ENCODE results near the gene ULBP3. TPM values are rescaled to one million over a fixed set of nuclear protein-coding genes. Genes with fewer than 3 reads are reported as not detected.
"Not testable (repeated sequence)": the region's sequence is repeated elsewhere in the genome, so short reads cannot be mapped to it uniquely, and the experiment has no call there.

ULBP3 gene
- total RNA-seq, 1 donor from 2014 or later: 11.8 TPM

GRCh38 chr6:150018846-150019580 lies 49.9 kb downstream of the ULBP3 start:
- DNase-seq (ENCODE audit: low spot score in 2 of 2) (no peak), FAIRE-seq (no peak)

DNA sequence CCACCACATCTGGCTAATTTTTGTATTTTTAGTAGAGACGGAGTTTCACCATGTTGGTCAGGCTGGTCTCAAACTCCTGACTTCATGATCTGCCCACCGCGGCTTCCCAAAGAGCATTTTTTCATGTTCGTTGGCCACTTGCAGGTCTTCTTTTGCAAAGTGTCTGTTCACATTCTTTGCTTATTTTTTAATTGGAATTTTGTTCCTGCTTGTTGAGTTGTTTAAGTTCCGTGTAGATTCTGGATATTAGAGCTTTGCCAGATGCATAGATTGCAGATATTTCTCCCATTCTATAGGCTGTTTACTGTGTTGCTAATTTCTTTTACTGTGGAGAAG lies 51.8 kb downstream of the ULBP3 start:
- not testable (repeated sequence) for DNase-seq (ENCODE audit: low spot score in 2 of 2); FAIRE-seq

DNA sequence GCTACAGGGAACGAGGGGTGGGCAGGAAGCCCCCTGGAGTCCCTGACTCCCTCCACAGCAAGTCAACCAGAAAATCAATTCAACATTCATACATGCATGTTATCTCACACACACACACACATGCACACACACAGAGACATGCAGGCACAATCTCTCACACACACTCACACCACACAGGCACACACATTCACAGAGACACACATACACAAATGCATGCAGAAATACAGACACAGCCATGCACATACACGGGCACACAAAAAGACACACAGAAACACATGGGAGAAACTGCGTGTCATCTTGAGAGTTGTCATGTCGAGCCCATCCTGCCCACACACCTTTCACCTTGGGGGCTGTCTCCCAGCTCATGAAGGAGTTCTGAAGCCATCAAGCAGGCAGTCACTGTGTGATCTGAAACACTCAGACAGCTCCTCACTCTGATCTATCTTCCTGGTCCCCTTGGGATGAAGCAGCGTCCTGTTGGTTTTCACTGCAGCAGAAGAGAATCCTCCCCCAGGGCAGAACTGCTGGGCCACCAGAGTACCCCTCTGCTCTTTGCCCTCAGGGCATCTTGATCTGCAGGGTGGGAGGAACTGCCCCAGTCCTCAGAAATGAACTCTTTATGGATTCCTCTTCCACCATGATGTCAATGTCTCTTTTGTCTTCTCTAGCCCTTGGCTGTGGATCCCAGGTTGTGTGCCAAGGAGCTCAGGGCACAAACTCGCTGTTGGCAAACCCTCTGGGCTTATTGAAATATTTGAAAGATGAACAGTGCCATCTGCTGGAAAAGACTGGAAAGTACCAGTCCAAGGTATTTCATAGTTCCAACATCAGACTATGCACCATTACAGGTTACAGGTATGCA lies 52.4 kb downstream of the ULBP3 start:
- peak; percentile 53 for FAIRE-seq
- DNase-seq (ENCODE audit: low spot score in 2 of 2): peak; percentile 78 to 82

- not testable (repeated sequence) for DNase-seq (ENCODE audit: low spot score in 2 of 2); FAIRE-seq
These were observed 53.5 kb downstream of the ULBP3 start for GRCh38 chr6:150015281-150016001.

DNA sequence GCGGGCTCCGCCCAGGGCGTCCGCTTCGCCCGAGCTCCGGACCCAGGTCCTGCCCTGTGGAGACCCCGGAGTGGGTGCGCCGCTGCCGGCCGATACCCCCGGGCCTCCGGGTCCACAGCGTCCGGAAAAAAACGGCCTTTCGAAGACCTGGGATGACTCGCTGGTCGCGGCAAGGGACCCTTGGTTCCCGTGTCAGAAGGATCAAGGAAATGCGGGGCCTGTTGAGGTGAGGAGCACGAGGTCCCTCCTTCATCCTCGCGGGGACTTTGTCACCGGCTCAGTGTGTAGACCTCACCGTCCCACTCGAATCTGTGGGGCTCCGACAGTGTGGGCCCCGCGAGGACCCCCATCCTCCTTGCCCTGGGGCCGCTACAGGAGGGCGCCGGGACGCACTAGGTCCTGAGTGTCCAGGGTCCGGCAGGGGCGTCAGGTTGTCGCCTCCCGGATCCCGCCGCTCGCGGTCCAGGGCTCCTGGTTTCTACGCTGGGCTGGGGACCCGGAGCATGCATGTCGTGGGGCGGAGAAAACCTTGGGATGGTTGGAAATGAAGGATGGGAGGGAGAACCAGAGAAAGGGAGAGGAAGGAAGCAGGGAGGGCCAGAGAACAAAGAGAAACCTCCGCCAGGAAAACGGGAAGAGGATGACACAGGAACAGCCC lies 54.2 kb downstream of the ULBP3 start:
- DNase-seq (ENCODE audit: low spot score in 2 of 2); FAIRE-seq: not testable (repeated sequence)

DNA sequence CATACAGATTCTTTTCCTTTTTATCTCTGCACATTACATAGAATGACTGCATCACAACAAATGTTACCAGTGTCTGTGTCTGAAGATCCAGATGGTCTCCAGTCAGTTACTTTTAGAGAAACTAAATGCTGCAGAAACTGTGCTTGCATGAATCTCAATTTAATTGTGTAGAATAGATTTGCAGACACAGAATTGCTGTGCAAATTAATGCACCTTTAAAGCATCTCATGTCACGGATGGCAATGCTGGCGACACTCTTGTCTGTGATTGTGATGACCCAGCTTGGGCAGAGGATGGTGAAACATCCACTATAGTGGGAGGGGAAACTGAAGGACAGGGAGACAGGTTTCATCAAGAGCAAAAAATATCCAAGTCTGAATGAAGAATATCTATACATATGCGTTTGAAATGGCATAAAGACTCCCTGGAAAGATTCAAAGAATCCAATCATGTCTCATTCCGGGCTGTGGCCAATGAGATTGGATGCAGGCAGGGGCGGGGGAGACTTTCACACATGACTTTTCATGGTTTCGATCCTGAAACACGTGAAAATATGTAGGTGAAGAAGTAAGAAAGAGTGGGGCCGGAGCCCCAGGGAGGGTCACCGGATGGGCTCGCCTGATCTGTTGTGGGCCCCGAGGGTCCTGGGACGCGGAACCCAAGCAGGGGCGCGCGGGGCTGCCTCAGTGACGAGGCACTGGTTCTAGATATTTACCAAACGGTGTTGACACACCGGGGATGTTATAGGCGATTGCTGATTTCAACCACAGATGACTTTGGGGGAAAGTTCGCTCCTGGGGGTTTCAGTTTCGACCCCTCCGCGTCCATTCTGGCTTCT lies 54.9 kb downstream of the ULBP3 start:
- FAIRE-seq; DNase-seq (ENCODE audit: low spot score in 2 of 2): not testable (repeated sequence)

GRCh38 chr6:150012846-150013784 lies 55.8 kb downstream of the ULBP3 start:
- not testable (repeated sequence) for FAIRE-seq; DNase-seq (ENCODE audit: low spot score in 2 of 2)

Other genes with a start within 250 kb of the ULBP3 start
- 30.6 TPM for gene LRP11, start 204.8 kb downstream of the ULBP3 start, total RNA-seq
- not detected for gene RAET1E, start 171.0 kb downstream of the ULBP3 start, total RNA-seq
- gene RAET1G, start 146.0 kb downstream of the ULBP3 start, total RNA-seq: not detected
- 5.3 TPM for gene ULBP2, start 127.1 kb downstream of the ULBP3 start, total RNA-seq
- 1.6 TPM for gene ULBP1, start 105.2 kb downstream of the ULBP3 start, total RNA-seq
- not detected for gene RAET1L, start 43.6 kb downstream of the ULBP3 start, total RNA-seq
- 59.1 TPM for gene PPP1R14C, start 73.9 kb upstream of the ULBP3 start, total RNA-seq